GM19324 (cell line): ENCODE data around the gene KIF7.
A peak's percentile ranks its signal among the peaks of the same experiment; 100 is the strongest.

ENCODE experiments used
- ATAC-seq: cut with Tn5 transposase; IDR thresholded peaks from one replicate; pipeline ENCODE4 v1.9.1; 2021; ENCODE audit warnings: mild to moderate bottlenecking, moderate library complexity; ENCODE audit not compliant: unreplicated experiment, low FRiP score

Gene KIF7

DNA sequence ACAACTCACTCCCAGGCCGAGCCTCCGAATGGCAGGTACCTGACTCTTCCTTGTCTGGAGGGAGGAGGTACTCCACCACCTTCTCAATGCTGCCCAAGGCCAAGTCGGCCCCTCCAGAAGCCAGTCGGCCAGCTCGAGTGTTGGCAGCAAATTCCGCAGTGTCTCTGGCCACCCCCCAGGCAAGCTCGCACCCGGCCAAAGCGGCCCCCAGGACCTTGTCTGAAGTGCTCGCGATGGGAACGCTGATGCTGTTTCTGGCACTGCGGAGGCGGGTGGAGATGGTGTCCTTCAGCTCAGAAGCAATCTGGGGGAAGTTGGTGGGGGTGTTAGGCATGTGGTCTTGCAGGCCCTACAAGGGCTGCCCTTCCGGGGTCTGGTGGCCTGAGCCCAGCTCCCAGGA is 14.7 kb upstream of the KIF7 start:
- ATAC-seq, result no peak

DNA sequence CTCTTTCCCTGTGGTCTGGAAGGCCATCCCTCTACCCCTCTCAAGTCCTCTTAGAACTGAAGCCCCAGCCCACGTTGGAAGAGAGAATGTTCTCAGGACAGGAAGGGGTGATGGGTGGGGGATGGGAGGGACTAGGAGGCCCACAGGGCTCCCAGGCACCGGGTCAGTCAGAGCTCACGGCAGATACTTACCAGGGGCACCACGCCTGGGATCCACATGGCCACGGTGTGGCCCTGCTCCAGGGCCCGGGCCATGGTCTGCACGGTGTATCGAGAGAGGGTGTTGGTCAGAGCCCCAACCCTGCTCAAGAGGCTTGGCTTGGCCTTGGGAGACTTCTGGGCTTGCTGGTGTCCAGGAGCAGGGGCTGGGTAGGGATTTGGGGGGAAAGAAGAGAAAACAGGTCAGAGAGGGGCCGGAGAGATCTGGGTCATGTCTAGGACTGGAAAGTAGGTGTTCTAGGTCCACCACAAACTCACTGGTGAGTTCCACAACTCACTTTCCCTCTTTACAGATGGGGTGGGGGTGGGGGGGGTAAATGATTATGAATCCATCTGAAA is 14.1 kb upstream of the KIF7 start:
- ATAC-seq, result no peak

DNA sequence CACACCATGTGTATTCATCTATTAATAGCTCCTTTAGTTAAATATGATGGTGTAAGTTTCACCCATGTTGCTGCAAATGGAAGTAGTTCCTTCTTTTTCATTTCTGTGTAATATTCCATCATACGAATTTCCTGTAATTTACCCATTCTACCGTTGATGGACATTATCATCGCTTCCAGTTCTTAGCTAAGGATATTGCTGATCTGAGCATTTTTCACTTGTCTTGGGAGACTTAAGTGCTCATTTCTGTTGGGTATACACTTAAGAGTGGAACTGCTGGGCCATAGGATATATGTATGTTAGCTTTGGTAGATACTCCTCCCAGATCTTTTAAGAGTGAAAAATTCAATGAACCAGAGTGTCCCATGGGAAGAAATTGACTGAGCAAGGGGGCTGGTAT is 12.9 kb upstream of the KIF7 start:
- no peak for ATAC-seq

DNA sequence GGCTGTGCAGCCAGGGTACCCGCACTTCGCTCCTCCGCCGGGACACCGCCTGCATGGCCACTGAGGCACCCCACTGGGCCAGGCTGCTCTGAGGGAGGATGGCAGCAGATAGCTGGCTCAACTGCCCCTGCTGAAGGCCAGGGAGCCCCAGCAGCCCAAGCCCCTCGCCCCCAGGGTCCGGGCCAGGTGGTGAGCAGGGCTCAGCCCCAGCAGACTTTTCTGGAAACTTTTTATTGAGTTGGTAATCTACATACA is 12.4 kb upstream of the KIF7 start:
- ATAC-seq, result no peak

DNA sequence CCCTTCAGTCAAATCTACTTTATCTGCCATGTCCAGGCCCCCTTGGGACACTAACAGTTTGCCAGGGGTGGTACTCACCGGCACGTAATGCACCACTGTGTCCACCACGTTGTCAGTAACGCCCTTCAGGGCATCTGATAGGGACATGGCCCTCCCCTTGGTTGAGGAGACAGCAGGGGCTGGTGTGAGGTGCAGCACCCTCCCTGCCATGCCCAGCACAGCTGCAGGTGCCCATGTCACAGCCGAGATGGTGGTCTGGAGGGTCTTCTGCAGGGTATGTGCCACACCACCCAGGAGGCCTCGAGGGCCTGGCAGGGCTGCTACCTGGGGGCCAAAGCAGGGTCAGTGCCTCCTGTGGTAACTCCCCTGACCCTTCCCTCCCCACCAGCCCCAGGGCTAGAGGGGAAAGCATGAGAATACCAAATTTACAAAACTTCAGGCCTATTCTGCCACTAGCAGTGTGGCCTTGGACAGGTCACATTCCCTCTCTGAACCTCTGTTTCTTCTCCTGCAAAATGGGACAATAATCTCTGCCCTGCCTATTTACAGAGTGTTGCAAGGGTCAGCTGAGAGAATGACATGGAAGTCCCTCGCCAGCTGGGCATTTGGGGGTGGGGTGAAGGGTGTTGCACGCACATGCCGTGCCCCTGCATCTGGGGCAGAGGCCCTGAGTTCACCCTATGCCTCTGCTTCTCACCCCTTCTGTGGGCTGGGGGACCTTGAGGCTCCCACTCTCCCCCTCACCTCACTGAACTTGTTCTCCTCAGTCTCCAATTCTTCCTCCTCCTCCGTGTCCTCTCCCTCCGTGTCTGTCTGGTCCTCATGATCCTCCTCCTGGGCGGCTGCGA is 11.8 kb upstream of the KIF7 start:
- ATAC-seq, result no peak

DNA sequence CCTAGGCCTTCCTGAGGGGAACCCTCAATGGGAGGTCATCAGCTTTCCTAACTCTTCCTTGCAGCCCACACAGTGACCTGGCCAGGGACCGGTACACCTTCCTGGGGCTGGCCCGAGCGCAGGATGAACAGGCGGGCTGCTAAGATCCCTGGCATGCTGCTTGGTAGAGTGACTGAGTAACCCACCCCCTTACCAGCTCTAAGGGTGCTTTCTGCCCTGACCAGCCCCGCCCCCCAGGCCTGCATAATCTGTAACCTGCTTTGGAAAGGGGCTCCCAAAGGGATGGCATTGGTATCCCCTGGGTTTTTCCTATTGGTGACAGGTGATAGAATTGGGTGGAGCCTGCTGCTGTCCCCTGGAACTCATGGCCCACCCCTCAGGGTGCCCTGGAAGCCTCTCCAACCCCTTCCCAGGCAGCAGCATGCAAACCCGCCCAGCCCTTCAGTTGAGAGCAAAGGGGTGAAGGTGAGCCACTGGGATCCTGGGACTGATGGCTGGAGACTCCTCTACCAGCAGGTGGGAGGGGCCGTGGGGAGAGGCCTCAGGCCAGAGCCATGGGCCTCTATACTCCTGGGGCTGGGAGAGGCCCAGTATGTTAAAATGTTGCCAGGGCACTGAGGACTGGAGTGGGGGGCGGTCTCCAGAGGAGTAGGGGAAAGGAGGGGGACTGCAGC is 11.1 kb upstream of the KIF7 start:
- ATAC-seq, result no peak

DNA sequence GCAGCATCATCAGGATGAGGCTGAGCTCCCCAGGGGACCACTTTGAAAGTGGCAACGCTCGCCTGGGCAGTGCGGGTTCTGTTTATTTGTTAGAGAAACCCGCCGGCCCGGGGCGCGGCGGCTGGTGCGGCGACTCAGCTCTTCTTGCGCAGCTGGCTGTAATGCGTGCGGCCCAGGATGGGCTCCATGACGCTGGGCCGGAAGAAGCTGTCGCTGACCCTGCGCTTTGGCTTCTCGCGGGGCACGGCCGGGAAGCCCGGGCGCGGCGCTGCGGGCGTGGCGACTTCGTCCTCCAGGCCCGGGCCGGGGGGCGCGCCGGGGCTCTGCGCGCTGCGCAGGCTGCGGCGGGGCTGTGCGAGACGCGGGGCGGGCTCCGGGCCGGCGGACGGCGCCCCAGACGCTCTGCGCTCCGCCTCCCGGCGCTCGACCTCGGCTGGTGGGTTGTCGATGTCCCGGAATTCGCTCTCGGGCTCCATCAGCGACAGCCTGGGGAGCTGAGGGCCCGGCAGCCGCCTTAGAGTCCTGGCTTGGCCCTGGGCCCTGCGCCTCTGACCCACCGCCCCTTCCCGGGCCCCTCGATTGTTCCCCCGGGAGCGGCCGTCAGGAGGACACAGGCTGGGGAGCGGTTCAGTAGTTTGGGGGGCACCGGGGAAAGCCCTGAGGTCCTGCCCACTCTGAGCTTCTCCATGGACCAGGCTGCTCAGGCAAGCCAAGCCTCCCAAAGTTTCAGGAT is 10.3 kb upstream of the KIF7 start:
- ATAC-seq, result peak; percentile 51

DNA sequence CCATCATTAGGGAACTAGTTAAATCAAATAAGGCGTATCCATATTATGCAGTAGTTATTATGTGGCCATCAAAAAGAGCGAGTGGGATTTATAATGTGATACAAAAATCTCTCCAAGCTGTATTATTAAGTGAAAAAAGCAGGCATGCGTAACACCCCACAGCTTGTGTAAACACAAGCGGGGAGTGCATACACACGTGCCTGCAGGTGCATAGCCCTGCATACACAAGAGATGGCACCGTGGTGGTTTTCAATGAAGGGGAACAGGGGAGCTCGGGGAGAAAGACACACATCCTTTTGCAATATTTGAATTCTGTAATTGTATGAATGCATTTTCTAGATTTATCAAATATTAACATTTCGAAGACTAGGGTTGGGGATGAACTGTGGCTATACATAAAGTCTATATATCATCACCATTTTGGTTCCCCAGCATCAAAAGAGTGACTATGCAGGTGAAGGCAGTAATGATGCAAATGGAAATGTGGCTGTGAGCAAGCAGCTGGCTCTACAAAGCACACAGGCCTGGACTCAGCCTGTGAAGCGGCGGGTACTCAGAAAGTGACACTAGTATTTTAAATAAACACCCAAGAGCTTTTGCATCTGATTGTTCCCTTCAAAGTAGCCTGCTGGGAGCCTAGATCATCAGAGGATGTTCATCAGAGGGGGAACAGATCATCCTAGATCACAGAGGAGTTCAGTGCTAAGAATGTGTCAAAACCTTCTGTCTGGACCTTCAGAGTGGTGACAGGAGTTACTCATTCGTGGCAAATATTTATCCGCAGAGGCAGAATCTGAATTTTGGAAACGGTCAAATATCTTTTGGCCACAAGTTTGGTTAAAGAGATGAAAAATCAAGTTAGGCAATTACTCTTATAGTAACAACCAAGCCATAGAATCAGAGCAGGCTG is 9.4 kb upstream of the KIF7 start:
- ATAC-seq, result no peak

DNA sequence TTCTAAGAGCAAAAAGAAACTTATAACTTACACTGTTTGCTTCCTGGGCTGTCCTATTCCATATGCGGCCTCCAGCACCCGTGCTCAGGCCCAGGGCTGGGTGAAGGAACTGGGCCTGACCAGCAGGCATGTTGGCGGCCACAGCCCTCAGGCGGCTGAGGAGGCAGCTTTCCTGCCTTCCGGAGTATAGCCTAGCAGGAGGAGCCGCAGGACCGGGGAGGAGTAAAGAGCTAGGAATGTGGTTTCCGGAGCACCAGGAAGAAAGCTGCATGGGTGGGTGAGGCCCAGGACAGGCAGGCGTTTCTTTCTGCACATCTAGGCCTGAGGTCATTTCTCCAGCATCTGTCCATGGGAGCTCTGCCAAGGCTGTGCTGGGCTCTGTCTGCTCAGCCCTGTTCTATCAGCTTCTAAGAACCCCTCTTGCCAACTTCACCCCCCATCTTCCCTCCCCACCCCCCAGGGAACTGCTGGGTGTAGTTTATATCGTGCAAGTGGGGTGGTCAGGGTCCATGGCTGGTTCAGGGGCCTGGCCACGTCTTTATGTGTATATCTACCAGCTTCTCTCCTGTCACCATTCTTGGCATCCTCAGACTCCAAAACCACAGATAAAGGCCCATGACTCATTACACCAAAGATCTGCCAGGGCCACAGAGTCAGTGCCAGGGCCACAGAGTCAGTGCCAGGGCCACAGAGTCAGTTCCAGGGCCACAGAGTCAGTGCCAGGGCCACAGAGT is 7.8 kb upstream of the KIF7 start:
- no peak for ATAC-seq

DNA sequence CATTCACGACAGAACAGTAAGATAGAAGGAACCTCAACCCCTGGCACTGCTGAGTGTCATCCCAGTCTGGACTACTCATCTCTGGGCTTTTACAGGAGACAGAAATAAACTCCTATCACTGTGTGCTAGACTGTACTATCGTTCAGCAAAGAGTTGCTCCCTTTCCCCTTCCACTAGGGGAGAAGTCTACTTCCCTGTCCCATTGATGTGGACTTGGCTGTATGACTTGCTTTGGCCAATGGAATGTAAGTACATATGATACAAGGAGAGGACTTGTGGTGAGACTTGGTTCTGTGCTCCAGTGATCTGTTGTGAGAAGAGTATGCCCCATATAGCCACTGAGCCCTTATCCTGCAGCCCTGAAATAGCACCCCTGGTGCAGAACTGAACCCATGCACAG is 5.3 kb upstream of the KIF7 start:
- no peak for ATAC-seq

DNA sequence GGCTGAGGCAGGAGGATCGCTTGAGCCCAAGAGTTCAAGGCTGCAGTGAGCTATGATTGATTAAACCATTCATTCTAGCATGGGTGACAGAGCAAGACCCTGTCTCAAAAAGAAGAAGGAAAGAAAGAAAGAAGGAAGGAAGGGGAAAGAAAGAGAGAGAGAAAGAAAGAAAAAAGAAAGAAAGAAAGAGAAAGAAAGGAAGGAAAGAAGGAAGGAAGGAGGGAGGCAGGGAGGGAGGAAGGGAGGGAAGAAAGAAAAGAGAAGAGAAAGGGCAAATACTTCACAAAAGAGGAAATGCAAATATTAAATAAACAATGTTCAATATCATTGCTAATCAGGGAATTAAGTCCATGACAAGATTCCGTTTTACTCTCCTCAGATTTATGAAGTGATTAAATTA is 4.0 kb upstream of the KIF7 start:
- ATAC-seq, result no peak

DNA sequence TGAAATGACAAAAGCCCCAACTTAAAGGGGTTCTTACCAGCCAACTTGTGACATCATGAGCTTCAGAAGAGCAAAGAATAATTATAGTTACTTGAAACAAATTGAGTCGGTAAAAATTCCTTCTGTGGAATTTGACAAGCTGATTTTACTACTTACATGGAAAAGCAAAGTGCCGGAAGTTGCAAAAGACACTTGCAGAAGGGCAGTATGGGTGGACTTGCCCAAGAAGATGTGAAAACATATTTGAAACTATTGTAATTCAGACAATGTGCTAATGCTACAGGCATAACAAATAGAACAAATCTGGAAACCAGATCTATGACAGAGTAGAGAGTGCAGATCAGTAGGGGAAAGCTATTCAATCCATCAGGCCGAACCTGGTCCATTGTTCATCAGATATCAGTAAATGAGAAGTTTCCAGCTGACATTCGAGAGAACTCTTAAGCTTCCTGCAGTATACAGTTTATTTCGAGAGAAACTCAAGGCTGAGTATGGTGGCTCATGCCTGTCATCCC is 2.5 kb upstream of the KIF7 start:
- no peak for ATAC-seq

DNA sequence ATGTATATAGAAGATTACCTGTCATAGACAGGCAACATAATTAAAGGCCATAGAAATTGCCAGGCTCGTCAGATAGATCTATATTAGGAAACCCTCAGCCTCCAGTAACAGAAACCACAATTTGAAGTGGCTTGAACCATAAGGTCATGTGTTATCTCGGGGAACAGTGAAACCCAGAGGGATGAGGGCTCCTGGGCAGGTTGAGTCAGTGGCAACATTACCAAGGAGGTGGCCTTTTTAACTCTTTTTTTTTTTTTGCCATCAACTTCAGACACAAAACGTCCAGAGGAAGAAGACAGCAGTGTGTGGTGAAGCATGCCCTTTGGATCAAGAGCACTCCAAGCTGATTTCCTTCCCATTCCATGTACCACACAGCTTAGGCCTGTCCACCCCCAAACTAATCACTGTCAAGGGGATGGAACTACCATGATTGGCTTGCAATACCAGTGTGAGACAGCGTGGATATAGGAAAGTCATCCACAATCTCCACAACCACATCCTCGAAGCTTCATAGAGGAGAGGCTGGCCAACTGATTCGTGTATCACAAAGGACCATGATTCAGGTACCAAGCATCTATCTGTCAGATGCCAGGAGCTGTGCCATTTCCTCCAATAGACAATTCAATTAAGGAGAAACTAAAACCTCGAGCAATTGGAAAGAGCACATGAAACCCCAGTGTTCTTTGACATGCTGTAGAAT is 999 bp upstream of the KIF7 start:
- ATAC-seq, result no peak

DNA sequence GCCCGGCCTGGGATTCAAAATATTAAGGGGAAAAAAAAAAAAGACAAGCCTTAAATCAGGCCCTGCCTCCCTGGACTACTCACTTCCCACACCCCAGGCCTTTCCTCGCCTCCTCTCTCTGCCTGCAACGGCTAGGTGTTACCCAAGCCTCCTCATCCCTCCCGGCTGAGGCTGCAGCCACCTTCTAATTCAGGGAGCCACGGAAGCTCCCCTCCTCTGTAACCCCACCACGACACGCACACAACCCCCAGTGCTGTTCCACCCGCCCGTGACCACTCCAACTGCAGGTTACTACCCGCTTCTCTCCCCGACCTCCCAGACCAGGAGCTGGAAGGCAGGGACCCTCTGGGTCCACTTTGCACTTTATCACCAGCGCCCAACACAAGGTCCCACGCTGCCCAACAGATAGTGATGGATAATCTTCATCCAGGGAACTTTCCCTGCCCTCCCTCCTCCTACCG is 936 bp downstream of the KIF7 start:
- no peak for ATAC-seq

DNA sequence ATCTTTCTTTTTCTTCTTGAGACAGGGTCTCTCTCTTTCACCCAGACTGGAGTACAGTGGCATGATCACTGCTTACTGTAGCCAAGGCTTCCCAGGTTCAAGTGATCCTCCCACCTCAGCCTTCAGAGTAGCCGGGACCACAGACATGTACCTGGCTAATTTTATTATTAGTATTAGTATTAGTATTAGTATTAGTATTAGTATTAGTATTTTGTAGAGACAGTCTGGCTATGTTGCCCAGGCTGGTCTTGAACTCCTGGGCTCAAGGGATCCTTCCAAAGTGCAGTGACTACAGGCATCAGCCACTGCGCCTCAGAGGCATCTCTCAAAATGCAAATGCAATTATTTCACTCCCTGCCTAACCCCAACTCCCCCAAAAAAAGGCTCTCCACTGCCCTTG is 1.7 kb downstream of the KIF7 start:
- no peak for ATAC-seq

DNA sequence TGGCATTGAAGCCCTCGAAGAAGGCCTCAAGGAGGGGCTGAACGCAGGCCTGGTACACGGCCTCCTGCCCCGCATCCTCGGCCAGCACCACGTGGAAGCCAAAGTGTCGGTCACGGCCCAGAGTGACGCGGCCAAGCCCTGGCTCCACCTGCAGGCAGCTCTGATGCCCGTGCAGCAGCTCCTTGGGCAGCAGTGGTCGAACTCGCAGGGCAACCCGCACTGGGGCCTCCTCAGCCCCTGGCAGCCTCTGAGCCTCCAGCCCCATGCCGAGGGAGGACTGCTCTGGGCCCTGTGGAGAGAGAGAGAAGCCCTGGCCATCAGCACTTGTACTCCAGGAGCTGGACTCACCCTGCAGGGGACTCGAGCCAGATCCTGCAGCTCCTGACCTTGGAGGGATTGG is 2.6 kb downstream of the KIF7 start:
- ATAC-seq, result no peak

DNA sequence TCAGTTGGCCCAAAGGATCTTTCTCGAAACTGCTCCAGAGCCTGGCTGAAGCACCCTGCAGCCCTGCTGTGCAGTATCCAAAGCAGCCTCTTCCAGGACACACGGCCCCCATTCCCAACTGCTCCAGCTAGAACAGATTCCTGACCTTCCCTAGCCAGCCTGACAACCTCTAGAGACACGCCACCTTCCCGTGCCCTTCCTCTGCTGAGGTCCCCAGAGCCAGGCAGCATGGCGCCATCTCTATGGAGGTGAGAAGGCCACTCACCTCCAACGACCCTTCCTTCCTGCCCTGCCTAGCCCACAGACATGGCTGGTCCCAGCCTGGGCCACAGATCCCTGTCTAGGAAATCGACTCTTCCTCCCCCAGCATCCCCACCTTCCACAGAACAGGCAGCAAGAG is 3.1 kb downstream of the KIF7 start:
- no peak for ATAC-seq

DNA sequence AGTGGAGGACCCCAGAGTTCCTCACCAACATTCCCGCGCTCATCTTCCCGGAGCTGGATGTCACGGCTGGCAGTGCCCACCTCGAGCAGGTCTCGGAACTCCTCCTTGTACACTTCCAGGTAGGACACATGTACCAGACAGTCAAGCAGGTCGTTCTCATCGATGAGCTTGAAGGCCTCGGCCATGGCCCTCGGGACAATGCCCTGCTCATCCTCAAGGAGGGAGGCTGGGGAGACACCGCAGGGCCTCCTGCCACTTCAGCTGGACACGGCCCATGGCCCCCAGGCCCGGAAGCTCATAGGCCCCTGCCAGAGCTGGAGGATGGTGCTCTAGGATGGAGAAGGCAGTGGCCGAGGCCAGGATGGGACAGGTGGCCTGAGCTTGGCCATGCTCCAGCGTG is 5.6 kb downstream of the KIF7 start:
- no peak for ATAC-seq
